NCI-H748 (cell line): ENCODE data around the gene PPP1CA.
A peak's percentile ranks its signal among the peaks of the same experiment; 100 is the strongest.
"Not testable (repeated sequence)": the region's sequence is repeated elsewhere in the genome, so short reads cannot be mapped to it uniquely, and the experiment has no call there.

ENCODE experiments used
- DNase-seq: peaks from one replicate; lab custom pipeline; 2025; ENCODE audit not compliant: unreplicated experiment; lab: John Stamatoyannopoulos, UW

PPP1CA gene

GRCh38 chr11:67404515-67405195 lies 3.0 kb upstream of the PPP1CA start:
- DNase-seq: no peak

DNA sequence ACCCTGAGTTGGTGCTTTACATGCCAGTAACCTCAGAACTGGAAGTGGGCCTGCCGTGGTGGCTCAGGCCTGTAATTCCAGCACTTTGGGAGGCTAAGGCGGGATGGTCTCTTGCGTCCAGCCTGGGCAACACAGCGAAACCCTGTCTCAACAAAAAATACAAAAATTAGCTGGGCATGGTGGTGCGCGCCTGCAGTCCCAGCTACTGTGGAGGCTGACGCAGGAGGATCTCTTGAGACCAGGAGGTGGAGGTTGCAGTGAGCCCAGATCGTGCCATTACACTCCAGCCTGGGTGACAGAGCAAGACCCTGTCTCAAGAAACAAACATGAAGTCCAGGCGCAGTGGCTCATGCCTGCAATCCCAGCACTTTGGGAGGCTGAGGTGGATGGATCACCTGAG lies 1.4 kb upstream of the PPP1CA start:
- DNase-seq: not testable (repeated sequence)

DNA sequence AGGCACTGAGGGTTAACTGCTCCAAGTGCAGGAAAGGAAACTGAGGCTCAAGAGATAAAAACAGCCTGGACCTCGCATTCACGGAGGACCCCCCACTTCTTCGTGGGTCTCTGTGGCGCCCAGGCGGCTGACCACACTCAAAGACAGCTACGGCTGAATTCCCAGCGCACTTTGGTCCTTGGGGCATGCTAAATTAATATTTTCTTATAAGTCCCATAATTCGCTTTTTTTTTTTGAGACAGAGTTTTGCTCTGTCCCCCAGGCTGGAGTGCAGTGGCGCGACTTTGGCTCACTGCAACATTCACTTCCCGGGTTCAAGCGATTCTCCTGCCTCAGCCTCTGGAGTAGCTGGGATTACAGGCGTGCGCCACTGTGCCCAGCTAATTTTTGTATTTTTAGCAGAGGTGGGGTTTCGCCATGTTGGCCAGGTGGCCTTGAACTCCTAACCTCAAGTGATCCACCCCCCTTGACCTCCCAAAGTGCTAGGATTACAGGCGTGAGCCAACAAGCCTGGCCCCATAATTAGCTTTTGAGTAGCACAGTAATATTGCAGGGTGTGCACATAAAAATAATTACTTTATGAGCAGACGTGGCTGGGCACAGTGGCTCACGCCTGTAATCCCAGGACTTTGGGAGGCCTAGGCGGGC lies 658 bp upstream of the PPP1CA start:
- not testable (repeated sequence) for DNase-seq

DNA sequence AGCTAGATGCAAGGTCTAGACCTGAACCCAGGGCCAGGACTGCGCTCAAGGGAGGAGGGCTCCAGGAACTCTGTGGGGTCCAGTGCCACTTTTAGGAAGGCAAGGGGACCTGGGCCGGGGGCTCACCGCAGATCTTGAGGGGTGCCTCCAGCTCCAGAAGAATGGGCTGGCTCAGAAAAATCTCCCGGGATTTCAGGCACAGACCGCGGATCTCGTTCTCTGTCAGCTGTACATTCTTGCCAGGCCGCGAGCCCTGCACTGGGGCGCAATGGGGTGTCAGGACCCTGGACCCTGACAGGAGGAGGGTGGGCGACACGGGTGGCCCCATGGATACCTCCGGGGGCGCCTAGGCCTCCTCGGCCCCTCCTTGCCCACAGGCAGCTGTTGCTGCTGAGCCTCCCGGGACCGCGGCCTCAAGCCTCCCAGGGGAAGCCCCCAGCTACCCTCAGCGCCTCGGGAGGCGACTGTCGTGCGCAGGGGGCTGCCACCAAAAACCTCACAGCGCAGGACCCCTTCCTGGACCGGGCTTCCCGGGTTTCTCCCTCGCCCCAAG lies 640 bp downstream of the PPP1CA start:
- peak; percentile 44 for DNase-seq

GRCh38 chr11:67400251-67400941 lies 1.3 kb downstream of the PPP1CA start:
- no peak for DNase-seq

DNA sequence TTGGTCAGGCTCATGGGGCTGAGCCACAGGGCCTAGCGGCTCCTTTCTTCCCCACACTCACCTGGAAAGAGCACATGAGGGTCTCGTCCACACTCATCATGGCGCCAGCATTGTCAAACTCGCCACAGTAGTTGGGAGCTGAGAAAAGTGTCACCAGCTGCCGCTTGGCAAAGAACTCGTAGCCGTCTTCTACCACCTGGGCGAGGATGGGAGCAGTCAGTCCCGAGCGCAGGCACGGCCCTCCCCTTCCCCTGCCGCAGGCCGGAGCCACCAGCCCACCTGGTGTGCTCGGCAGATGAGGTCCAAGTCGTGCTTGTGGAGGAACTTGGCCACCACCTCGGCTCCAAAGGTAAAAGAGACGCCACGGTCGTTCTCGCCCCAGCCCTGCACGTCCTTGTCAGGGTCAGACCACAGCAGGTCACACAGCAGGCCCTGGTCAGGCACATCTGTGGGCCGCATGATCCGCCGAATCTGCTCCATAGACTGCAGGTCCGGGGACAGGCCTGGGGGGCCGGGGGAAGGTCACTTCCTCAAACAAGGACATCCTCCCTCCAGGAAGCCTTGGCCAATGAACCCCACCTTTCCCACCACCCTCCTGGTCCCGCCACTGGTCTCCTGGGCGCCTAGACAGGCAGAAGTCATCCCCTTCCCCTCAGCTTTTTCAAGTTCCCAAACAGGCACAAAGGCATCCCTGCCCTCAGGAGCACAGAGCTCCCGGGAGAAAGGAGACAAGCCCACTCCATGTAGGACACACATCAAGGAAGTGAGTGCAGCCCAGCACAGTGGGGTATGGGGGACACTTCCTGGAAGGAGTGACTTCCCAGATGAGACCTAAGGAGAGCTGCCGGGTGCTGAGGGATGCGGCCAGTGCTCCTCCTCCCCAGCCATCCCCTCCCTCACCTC lies 2.7 kb downstream of the PPP1CA start:
- no peak for DNase-seq

- DNase-seq: no peak
Measured at GRCh38 chr11:67397986-67398660, 3.5 kb downstream of the PPP1CA start.

DNA sequence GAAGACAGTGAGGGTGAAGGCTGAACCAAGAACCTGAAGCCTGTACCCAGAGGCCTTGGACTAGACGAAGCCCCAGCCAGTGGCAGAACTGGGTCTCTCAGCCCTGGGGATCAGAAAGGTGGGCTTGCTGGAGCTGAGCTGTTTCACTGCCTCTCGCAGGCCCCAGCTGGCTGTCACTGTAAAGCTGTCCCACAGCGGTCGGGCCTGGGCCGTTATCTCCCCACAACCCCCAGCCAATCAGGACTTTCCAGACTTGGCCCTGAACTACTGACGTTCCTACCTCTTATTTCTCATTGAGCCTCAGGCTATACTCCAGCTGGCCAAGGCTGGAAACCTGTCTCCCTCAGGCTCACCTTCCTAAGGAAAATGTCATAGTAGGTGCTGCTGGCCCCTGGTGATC lies 4.1 kb downstream of the PPP1CA start:
- no peak for DNase-seq

GRCh38 chr11:67396587-67397389 lies 4.9 kb downstream of the PPP1CA start:
- DNase-seq: no peak

- no peak for DNase-seq
Measured at GRCh38 chr11:67396259-67396581, 5.4 kb downstream of the PPP1CA start.

DNA sequence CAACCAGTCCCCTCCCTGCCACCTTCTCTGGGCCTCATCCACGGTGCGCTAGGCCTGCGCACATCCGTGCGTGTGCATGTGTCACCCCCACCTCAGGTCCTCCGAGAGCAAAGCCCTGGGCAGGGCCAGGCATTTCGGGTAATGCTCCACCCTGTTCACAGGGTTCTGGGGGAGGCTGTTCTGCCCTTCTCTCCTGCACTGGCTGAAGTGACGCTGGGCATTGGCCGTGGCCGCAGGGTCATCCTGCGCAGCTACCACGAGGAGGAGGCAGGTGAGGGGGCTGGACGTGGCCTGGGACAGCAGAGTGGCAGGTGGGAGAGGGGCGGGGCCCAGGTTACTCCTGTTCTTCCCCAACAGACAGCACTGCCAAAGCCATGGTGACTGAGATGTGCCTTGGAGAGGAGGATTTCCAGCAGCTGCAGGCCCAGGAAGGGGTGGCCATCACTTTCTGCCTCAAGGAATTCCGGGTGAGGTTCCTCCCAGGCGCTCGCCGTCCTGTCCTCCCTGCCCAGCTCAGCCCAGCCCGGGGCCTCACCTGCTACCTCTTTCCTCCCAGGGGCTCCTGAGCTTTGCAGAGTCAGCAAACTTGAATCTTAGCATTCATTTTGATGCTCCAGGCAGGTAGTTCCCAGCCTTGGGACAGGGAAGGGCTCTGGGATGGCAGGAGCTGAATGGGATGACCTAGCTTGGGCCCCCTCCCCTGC lies 6.0 kb downstream of the PPP1CA start:
- no peak for DNase-seq

DNA sequence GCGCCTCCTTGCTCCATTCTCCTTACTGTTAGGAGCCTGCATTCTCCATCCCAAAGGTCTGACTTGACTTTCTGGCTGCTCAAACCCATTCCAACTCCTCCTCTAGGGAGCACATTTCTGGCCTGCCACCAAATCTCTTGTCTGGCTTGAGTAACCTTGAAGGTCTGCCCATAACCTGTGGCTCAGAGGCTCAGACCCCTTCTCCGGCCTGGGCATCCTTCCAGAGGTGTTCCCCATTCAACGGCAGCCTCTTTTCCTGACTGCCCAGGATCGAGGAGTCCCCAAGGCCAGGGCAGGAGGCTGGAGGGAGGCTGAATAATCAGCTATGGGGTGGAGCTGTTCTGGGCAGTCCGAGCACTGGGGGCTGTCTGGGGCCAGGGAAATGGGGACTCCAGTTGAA lies 7.7 kb downstream of the PPP1CA start:
- DNase-seq: no peak

GRCh38 chr11:67393437-67393836 lies 8.2 kb downstream of the PPP1CA start:
- no peak for DNase-seq

GRCh38 chr11:67392183-67392715 lies 9.4 kb downstream of the PPP1CA start:
- no peak for DNase-seq

GRCh38 chr11:67391304-67392182 lies 10.1 kb downstream of the PPP1CA start, which contains the start of gene RAD9A:
RAD9A (plus strand) TSS chr11:67391986; CDS start chr11:67392045, 59 bp downstream.
- peak; percentile 97 for DNase-seq

GRCh38 chr11:67390947-67391303 lies 10.7 kb downstream of the PPP1CA start:
- no peak for DNase-seq

GRCh38 chr11:67389477-67389876 lies 12.2 kb downstream of the PPP1CA start:
- DNase-seq: peak; percentile 68

DNA sequence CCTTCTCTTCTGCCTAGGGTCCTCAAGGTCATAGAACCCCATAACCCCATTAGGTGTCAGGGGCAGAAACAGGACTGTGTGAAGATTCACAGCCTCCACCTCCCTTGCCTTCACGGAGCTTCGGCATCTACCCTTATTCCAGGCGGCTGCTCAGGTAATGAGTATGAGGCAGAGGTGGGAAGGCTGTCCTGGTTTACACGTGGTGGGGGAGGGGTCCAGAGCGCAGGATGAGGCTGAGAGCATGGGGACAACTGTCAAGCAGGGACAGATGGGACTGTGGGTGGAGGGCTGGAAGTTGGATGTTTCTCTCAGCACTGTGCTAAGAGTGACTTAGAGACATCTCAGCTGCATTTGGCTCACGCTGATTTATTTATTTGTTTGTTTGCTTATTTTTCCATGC lies 14.1 kb downstream of the PPP1CA start:
- no peak for DNase-seq
